Measurements from ENCODE around the gene OTOS. TPM values are rescaled to one million over a fixed set of nuclear protein-coding genes. Genes with fewer than 3 reads are reported as not detected.

Gene OTOS
- not detected in 2 replicates for total RNA-seq (2012; rRNA removed)
- 0.34 TPM in 1 of 2 replicates, not detected in the other for polyA plus RNA-seq (2012; rRNA removed)
- polyA plus RNA-seq (2012; cell fraction: cytosol; rRNA removed) = 0.26 TPM in 1 of 2 replicates, not detected in the other
- not detected in 2 replicates for polyA plus RNA-seq (2012; cell fraction: nucleus; rRNA removed; ENCODE audit: low replicate concordance)
- not detected for Bru-seq, nascent RNA
- not detected for BruChase-seq, experiment 1, labeled RNA remaining after a 6-hour chase
- BruChase-seq, experiment 2, labeled RNA remaining after a 2-hour chase = not detected
- long read RNA-seq = 0 reads

- H2AK5ac ChIP-seq (ENCODE audit: low read depth, low read length) = no peak within 1 kb of the TSS
- H3K14ac ChIP-seq (replicated peaks; ENCODE audit: low read depth, low read length) = no peak within 1 kb of the TSS
- no TSS peak for BruUV-seq (replicated peaks)
- no peak within 1 kb of the TSS for H2BK15ac ChIP-seq (ENCODE audit: low read depth, low read length)
- H3K79me1 ChIP-seq (ENCODE audit: low read depth in 1 of 2, low read length in 2 of 2) = peaks cover 0 to 5% of the 10 kb centered on the region in 2 experiments; a peak in 2 of 4 replicates
- H3K4ac ChIP-seq (ENCODE audit: low read depth, low read length) = no peak within 1 kb of the TSS
- no peak within 1 kb of the TSS for H3K4me3 ChIP-seq (ENCODE audit: insufficient read depth, low read depth, low read length)
- no peaks in the 10 kb centered on the region for H3K4me1 ChIP-seq (ENCODE audit: control insufficient read depth, insufficient read depth, low read length)
- no peak within 1 kb of the TSS for H4K91ac ChIP-seq (ENCODE audit: insufficient read depth, low read depth, low read length)
- H3K4me2 ChIP-seq (ENCODE audit: low read depth, low read length) = no peak within 1 kb of the TSS
- H3K36me3 ChIP-seq (ENCODE audit: control insufficient read depth, insufficient read depth, low read length) = no peaks in the 10 kb centered on the region
- CTCF ChIA-PET = no interaction called here
- TF ChIP-seq SMC3 (IDR thresholded peaks at IDR 0.05; ENCODE audit: low read depth, low read length) (no peak), POLR2A (IDR thresholded peaks at IDR 0.05; ENCODE audit: low read depth, low read length) (no peak), MXI1 (IDR thresholded peaks at IDR 0.05; ENCODE audit: borderline replicate concordance, low read depth, low read length) (no peak), CEBPB (IDR thresholded peaks at IDR 0.05; ENCODE audit: low read depth, low read length) (no peak), NFE2L2 (IDR thresholded peaks at IDR 0.05; ENCODE audit: low read depth, low read length) (no peak), MAFK (IDR thresholded peaks at IDR 0.05; ENCODE audit: low read depth, low read length) (no peak), RCOR1 (IDR thresholded peaks at IDR 0.05; ENCODE audit: insufficient replicate concordance, low read length) (no peak), BHLHE40 (IDR thresholded peaks at IDR 0.05; ENCODE audit: low read depth, low read length) (no peak), RFX5 (IDR thresholded peaks at IDR 0.05; ENCODE audit: low read depth, low read length) (no peak), CTCF (conservative IDR thresholded peaks at IDR 0.05; ENCODE audit: low read depth, low read length) (no peak), FOS (IDR thresholded peaks at IDR 0.05; ENCODE audit: low read depth, low read length) (no peak), USF2 (IDR thresholded peaks at IDR 0.05; ENCODE audit: low read depth, low read length) (no peak), RAD21 (IDR thresholded peaks at IDR 0.05; ENCODE audit: low read length) (no peak), CHD1 (IDR thresholded peaks at IDR 0.05; ENCODE audit: low read depth, low read length) (no peak), MAZ (IDR thresholded peaks at IDR 0.05; ENCODE audit: borderline replicate concordance, low read depth, low read length) (no peak)
- no peak within 1 kb of the TSS for H4K5ac ChIP-seq (ENCODE audit: low read depth, low read length)
- H3K9me3 ChIP-seq (ENCODE audit: control insufficient read depth, insufficient read depth, low read length) = no peaks in the 10 kb centered on the region
- in situ Hi-C loops (cut with MboI; ENCODE audit: low sequenced_read_pairs) (loop anchor here (5.0 to 25.0 kb wide), 2 partner anchors 78 to 1103 kb away; no protein-coding TSS in a partner anchor), intact Hi-C loops (cut with micrococcal nuclease) (no loop called here), dilution Hi-C loops (cut with HindIII; ENCODE audit: low sequenced_read_pairs, unreplicated experiment) (no loop called here)
- no peak within 1 kb of the TSS for H4K8ac ChIP-seq (ENCODE audit: low read depth in 2 of 2, low read length in 2 of 2)
- H3K27ac ChIP-seq (ENCODE audit: insufficient read depth, low read length) = no peak within 1 kb of the TSS
- H3K9ac ChIP-seq (ENCODE audit: low read depth, low read length) = no peak within 1 kb of the TSS
- H2AFZ ChIP-seq (replicated peaks; ENCODE audit: low read length, poor library complexity) = no peak within 1 kb of the TSS
- H3K27me3 ChIP-seq (ENCODE audit: control insufficient read depth, insufficient read depth, low read length) = peaks cover 26% of the 10 kb centered on the region
- WGBS, 2 experiments (ENCODE audit: extremely low coverage in 2 of 2, insufficient read length in 1 of 2) = 30% methylated on average over 2 of the region's 5 CpGs; no CpG with 5 or more reads in 1 of the 2 experiments
- ATAC-seq (ENCODE audit: low read depth) (no peak), DNase-seq (no peak)
- no peak within 1 kb of the TSS for H3K18ac ChIP-seq (ENCODE audit: low read depth, low read length)
- H2BK20ac ChIP-seq (ENCODE audit: low read depth, low read length) = no peak within 1 kb of the TSS
- H4K20me1 ChIP-seq (ENCODE audit: insufficient read depth, low read length) = 0 out of 2 replicates have a peak, but pooled peaks cover under 1% of the 10 kb centered on the region
- POLR2A ChIA-PET (ENCODE audit: unreplicated experiment) = no interaction called here
- H3K23ac ChIP-seq (ENCODE audit: low read depth, low read length) = no peak within 1 kb of the TSS
- H2AK9ac ChIP-seq (replicated peaks; ENCODE audit: low read depth, low read length, poor library complexity) = no peak within 1 kb of the TSS
- H2BK120ac ChIP-seq (ENCODE audit: low read depth, low read length) = no peak within 1 kb of the TSS
- H2BK5ac ChIP-seq (ENCODE audit: low read depth, low read length, poor library complexity, severe bottlenecking) = no peak within 1 kb of the TSS
- H3K56ac ChIP-seq (ENCODE audit: extremely low read depth, insufficient read depth, low read length) = no peak within 1 kb of the TSS
- no peaks in the 10 kb centered on the region for H3K9me1 ChIP-seq (ENCODE audit: insufficient read depth, low read length)
Measured at GRCh38 chr2:240140511-240140910, at the start of gene OTOS. Gene OTOS, minus strand, starts transcription at chr2:240140658. Its CDS starts 332 bp downstream, at chr2:240140326.

Data from IMR-90 (cell line).